ENCODE data around the gene ZBTB16.

Gene ZBTB16

GRCh38 chr11:114168691-114169090 is 109.2 kb downstream of the ZBTB16 start:
- Histone ChIP-seq H3K36me3 (replicated peaks; ENCODE audit: insufficient read depth, low read length) (no peaks in the 10 kb centered on the region), H3K4me1 (ENCODE audit: low read length) (peaks cover 54% of the 10 kb centered on the region), H3K27ac (ENCODE audit: low read length) (peak overlapping the region; percentile 46; the same call in 1 of the 2 replicates), H3K9me2 (replicated peaks; ENCODE audit: insufficient read depth, low read length) (no peaks in the 10 kb centered on the region), H3F3A (ENCODE audit: insufficient read depth, low read length) (peaks cover 30% of the 10 kb centered on the region), H2AFZ (ENCODE audit: low read length) (peak overlapping the region; percentile 29; the same call in 1 of the 2 replicates), H3K4me2 (ENCODE audit: low read depth, low read length) (peak overlapping the region; percentile 28), H4K20me1 (ENCODE audit: insufficient read depth, low read length) (no peaks in the 10 kb centered on the region), H3K79me2 (ENCODE audit: low read length) (no peaks in the 10 kb centered on the region), H3K9me3 (replicated peaks; ENCODE audit: insufficient read depth, low read length) (no peaks in the 10 kb centered on the region), H3K27me3 (replicated peaks; ENCODE audit: insufficient read depth, low read length) (no peaks in the 10 kb centered on the region), H3K4me3 (ENCODE audit: low read length) (no peak overlapping the region), H3K9ac (ENCODE audit: low read length) (no peak overlapping the region)
- TF ChIP-seq EZH2phosphoT487 (IDR thresholded peaks at IDR 0.05; ENCODE audit: low read length) (no peak), EZH2 (optimal IDR thresholded peaks at IDR 0.05; ENCODE audit: low read depth, low read length) (no peak), CTCF (IDR thresholded peaks at IDR 0.05; ENCODE audit: low read length) (no peak)
- DNase-seq = peak; percentile 70

- Histone ChIP-seq H3K9ac (ENCODE audit: low read length) (no peak overlapping the region), H3K79me2 (ENCODE audit: low read length) (no peaks in the 10 kb centered on the region), H3K27me3 (replicated peaks; ENCODE audit: insufficient read depth, low read length) (no peaks in the 10 kb centered on the region), H4K20me1 (ENCODE audit: insufficient read depth, low read length) (no peaks in the 10 kb centered on the region), H3F3A (ENCODE audit: insufficient read depth, low read length) (peaks cover 31% of the 10 kb centered on the region), H3K9me2 (replicated peaks; ENCODE audit: insufficient read depth, low read length) (no peaks in the 10 kb centered on the region), H3K4me2 (ENCODE audit: low read depth, low read length) (no peak overlapping the region), H3K4me1 (ENCODE audit: low read length) (peaks cover 57% of the 10 kb centered on the region), H3K27ac (ENCODE audit: low read length) (no peak overlapping the region), H3K9me3 (replicated peaks; ENCODE audit: insufficient read depth, low read length) (no peaks in the 10 kb centered on the region), H3K36me3 (replicated peaks; ENCODE audit: insufficient read depth, low read length) (no peaks in the 10 kb centered on the region), H3K4me3 (ENCODE audit: low read length) (no peak overlapping the region), H2AFZ (ENCODE audit: low read length) (no peak overlapping the region)
- TF ChIP-seq EZH2 (optimal IDR thresholded peaks at IDR 0.05; ENCODE audit: low read depth, low read length) (no peak), CTCF (IDR thresholded peaks at IDR 0.05; ENCODE audit: low read length) (no peak), EZH2phosphoT487 (IDR thresholded peaks at IDR 0.05; ENCODE audit: low read length) (no peak)
- DNase-seq = no peak
Observed at GRCh38 chr11:114169321-114169749, 109.8 kb downstream of the ZBTB16 start.

- no peak overlapping the region for H3K4me3 ChIP-seq (ENCODE audit: low read length)
- no peaks in the 10 kb centered on the region for H3K27me3 ChIP-seq (replicated peaks; ENCODE audit: insufficient read depth, low read length)
- H3K36me3 ChIP-seq (replicated peaks; ENCODE audit: insufficient read depth, low read length) = no peaks in the 10 kb centered on the region
- no peak for TF ChIP-seq EZH2phosphoT487 (IDR thresholded peaks at IDR 0.05; ENCODE audit: low read length)
- no peak for TF ChIP-seq CTCF (IDR thresholded peaks at IDR 0.05; ENCODE audit: low read length)
- H3K9ac ChIP-seq (ENCODE audit: low read length) = no peak overlapping the region
- no peaks in the 10 kb centered on the region for H3K79me2 ChIP-seq (ENCODE audit: low read length)
- H3K9me2 ChIP-seq (replicated peaks; ENCODE audit: insufficient read depth, low read length) = no peaks in the 10 kb centered on the region
- peaks cover 57% of the 10 kb centered on the region for H3K4me1 ChIP-seq (ENCODE audit: low read length)
- peaks cover 31% of the 10 kb centered on the region for H3F3A ChIP-seq (ENCODE audit: insufficient read depth, low read length)
- no peaks in the 10 kb centered on the region for H3K9me3 ChIP-seq (replicated peaks; ENCODE audit: insufficient read depth, low read length)
- H4K20me1 ChIP-seq (ENCODE audit: insufficient read depth, low read length) = no peaks in the 10 kb centered on the region
- no peak overlapping the region for H2AFZ ChIP-seq (ENCODE audit: low read length)
- DNase-seq = no peak
- H3K4me2 ChIP-seq (ENCODE audit: low read depth, low read length) = no peak overlapping the region
- no peak overlapping the region for H3K27ac ChIP-seq (ENCODE audit: low read length)
Observed at GRCh38 chr11:114169821-114170220, 110.3 kb downstream of the ZBTB16 start.

Data from MM.1S (cell line).